ENCODE measurements around the gene SMC1B.

DNA sequence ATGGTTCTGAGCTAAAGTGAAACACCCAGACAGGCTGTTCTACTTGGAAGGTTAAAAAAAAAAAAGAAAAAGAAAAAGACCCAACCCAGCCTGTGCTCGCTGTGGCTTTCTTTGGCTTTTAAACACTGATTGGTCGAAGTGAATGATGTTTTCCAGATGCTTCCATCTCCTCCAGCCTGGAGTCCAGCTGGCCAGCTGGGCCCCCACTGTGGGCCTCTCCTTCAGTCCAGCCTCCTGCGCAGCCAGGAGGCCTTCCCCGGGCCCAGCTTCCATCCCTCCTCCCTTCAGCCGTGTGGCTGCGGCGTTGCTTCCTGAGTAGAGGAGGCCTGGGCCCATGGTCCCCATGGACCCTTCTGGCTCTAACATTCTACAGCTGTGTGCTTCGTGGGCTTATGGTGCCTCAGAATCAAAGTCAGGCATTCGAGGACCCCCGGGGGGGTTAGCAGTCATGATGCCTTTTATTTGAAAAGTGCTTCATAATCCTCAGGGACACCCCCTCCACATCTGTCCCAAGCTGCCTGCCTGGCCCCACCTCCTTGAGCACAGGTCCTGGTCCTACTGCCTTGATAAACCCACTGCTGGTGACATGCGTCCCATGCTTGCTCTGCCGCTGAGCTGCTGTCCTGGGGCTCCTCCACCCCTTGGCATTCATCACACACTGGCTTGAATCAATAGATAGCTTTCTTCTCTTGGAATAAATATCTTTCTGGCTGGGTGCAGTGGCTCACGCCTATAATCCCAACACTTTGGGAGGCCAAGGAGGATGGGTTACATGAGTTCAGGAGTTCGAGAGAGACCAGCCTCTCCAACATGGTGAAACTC, 47.1 kb upstream of the SMC1B start:
- TF ChIP-seq CTCF (IDR thresholded peaks at IDR 0.05), result no peak
- no peak for TF ChIP-seq POLR2A (IDR thresholded peaks at IDR 0.05; ENCODE audit: low read depth)
- TF ChIP-seq EP300 (IDR thresholded peaks at IDR 0.05), result no peak

All from esophagus muscularis mucosa (tissue), 4 donors.